CD8-positive, alpha-beta memory T cell (primary cell): ENCODE results near the gene RBM20. TPM values are rescaled to one million over a fixed set of nuclear protein-coding genes. Genes with fewer than 3 reads are reported as not detected.

Experiments
- CTCF ChIA-PET: fragments of 350-600 bp; sonication (Branson Sonifier 250); formaldehyde crosslinking; loops from one replicate; lab custom pipeline; 2021; ENCODE audit warnings: antibody characterized with exemption; lab: Charles Lee
- POLR2A ChIA-PET: fragments of 350-600 bp; sonication (Branson Sonifier 250); formaldehyde crosslinking; loops from one replicate; lab custom pipeline; 2021; ENCODE audit warnings: antibody characterized with exemption; lab: Charles Lee
- DNase-seq, 5 donors: peaks; one replicate each; pipeline versions ENCODE4 v3.0.0 to v3.0.0-alpha.2; 2020 to 2022; ENCODE audit warnings: mixed read lengths in 1 of 5
- H3K27ac ChIP-seq: one replicate; pipeline ENCODE4 v1.7.0; 2013; ENCODE audit warnings: low read depth, mild to moderate bottlenecking, low read length, moderate library complexity
- H3K27me3 ChIP-seq: 2 replicates; pipeline ENCODE4 v1.7.0; 2013; ENCODE audit warnings: low read length, mild to moderate bottlenecking; ENCODE audit not compliant: insufficient read depth, poor library complexity, severe bottlenecking
- H3K36me3 ChIP-seq: 2 replicates; pipeline ENCODE4 v1.7.0; 2013; ENCODE audit warnings: mild to moderate bottlenecking, low read length, moderate library complexity; ENCODE audit not compliant: insufficient read depth
- H3K4me1 ChIP-seq: 2 replicates; pipeline ENCODE4 v1.7.0; 2013; ENCODE audit warnings: mild to moderate bottlenecking, low read length, moderate library complexity; ENCODE audit not compliant: insufficient read depth
- H3K4me3 ChIP-seq: 2 replicates; pipeline ENCODE4 v1.7.0; 2013; ENCODE audit warnings: mild to moderate bottlenecking, low read length
- H3K9me3 ChIP-seq: 2 replicates; pipeline ENCODE4 v1.7.0; 2013; ENCODE audit warnings: mild to moderate bottlenecking, low read length
- H3K27ac Mint-ChIP-seq, 8 donors: one replicate each; pipeline ENCODE4 v1.8.0; 2020 to 2021; ENCODE audit warnings: mixed read lengths in 8 of 8, mild to moderate bottlenecking in 6 of 8, inconsistent platforms in 3 of 8, moderate library complexity in 3 of 8
- H3K27me3 Mint-ChIP-seq, 2 donors: one replicate each; pipeline ENCODE4 v1.8.0; 2020 to 2021; ENCODE audit warnings: mixed read lengths in 2 of 2, mild to moderate bottlenecking in 1 of 2, moderate library complexity in 1 of 2
- H3K36me3 Mint-ChIP-seq, 3 donors: one replicate each; pipeline ENCODE4 v1.8.0; 2020 to 2021; ENCODE audit warnings: mixed read lengths in 3 of 3, inconsistent platforms in 1 of 3, mild to moderate bottlenecking in 1 of 3
- H3K4me1 Mint-ChIP-seq, 3 donors: one replicate each; pipeline ENCODE4 v1.8.0; 2020 to 2021; ENCODE audit warnings: mixed read lengths in 3 of 3, inconsistent platforms in 1 of 3, mild to moderate bottlenecking in 1 of 3
- H3K4me3 Mint-ChIP-seq, 7 donors: one replicate each; pipeline ENCODE4 v1.8.0; 2020 to 2021; ENCODE audit warnings: mixed read lengths in 7 of 7, mild to moderate bottlenecking in 6 of 7, moderate library complexity in 4 of 7, inconsistent platforms in 2 of 7
- H3K9me3 Mint-ChIP-seq, 5 donors: one replicate each; pipeline ENCODE4 v1.8.0; 2020 to 2022; ENCODE audit warnings: mixed read lengths in 5 of 5, mild to moderate bottlenecking in 3 of 5, moderate library complexity in 2 of 5, inconsistent platforms in 1 of 5
- polyA plus RNA-seq: library from polyadenylated mRNA; unstranded; fragments of 300-500 nt; fragmentation: Illumina TruSeq; gene quantifications from one replicate; pipeline ENCODE4 v1.2.3, GENCODE V29; 2021
- total RNA-seq, 2 experiments: library from RNA; stranded (reverse); gene quantifications; one replicate each; pipeline ENCODE4 v1.2.3, GENCODE V29; 2021

RBM20 gene
- total and polyA plus RNA-seq, 3 experiments from 2014 or later: 0.07 to 0.09 TPM; not detected in 1

GRCh38 chr10:110772454-110773025 is 128.4 kb downstream of the RBM20 start:
- Histone ChIP-seq H3K27ac (no peak overlapping the region), H3K4me1 (no peaks in the 10 kb centered on the region), H3K9me3 (no peaks in the 10 kb centered on the region), H3K4me3 (no peak overlapping the region), H3K27me3 (no peaks in the 10 kb centered on the region), H3K36me3 (no peaks in the 10 kb centered on the region)
- POLR2A ChIA-PET: no interaction called here
- Mint-ChIP-seq H3K4me1 (peaks cover 16 to 21% (median 21%) of the 10 kb centered on the region in 3 donors), H3K9me3 (no peaks in the 10 kb centered on the region), H3K36me3 (no peaks in the 10 kb centered on the region), H3K27me3 (no peaks in the 10 kb centered on the region), H3K4me3 (no peak overlapping the region), H3K27ac (no peak overlapping the region)
- no peak for DNase-seq
- CTCF ChIA-PET: interaction anchor here (1.6 kb wide), 1 partner anchor 27 kb away, joined by 5 read pairs; no protein-coding TSS in a partner anchor

DNA sequence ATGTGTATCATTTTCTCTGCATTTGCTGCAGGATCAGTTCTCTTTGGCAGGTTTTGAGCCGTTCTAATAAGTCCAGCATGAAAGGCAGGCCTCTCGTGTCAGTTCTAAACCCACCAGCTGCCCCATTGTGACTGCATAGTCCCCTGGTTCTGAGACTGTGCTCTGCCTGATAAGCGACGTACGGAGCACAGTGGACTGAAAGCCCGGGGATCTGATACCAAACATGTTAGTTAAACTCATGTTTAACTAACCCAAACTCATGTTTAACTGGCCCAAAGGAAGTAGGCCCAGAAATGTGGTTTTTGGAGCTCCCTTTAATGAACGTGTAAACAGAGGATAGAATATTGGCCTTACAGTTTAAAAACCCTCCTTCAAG is 129.5 kb downstream of the RBM20 start:
- Mint-ChIP-seq H3K4me1 (peaks cover 16 to 21% (median 21%) of the 10 kb centered on the region in 3 donors), H3K27me3 (no peaks in the 10 kb centered on the region), H3K9me3 (no peaks in the 10 kb centered on the region), H3K36me3 (no peaks in the 10 kb centered on the region), H3K4me3 (peak overlapping the region in 2 of 7 donors; percentile 43 to 67), H3K27ac (peak overlapping the region in 3 of 8 donors; percentile 31 to 74 (median 63))
- CTCF ChIA-PET: interaction anchor here (1.4 kb wide), 1 partner anchor 99 kb away, joined by 4 read pairs; no protein-coding TSS in a partner anchor
- no peaks in the 10 kb centered on the region for H3K9me3 ChIP-seq
- no peaks in the 10 kb centered on the region for H3K4me1 ChIP-seq
- no peaks in the 10 kb centered on the region for H3K36me3 ChIP-seq
- H3K27me3 ChIP-seq: no peaks in the 10 kb centered on the region
- DNase-seq: no peak
- POLR2A ChIA-PET: interaction anchor here (0.7 kb wide), 1 partner anchor 127 kb away, joined by 3 read pairs; no protein-coding TSS in a partner anchor
- peak overlapping the region; percentile 55 for H3K27ac ChIP-seq
- no peak overlapping the region for H3K4me3 ChIP-seq

DNA sequence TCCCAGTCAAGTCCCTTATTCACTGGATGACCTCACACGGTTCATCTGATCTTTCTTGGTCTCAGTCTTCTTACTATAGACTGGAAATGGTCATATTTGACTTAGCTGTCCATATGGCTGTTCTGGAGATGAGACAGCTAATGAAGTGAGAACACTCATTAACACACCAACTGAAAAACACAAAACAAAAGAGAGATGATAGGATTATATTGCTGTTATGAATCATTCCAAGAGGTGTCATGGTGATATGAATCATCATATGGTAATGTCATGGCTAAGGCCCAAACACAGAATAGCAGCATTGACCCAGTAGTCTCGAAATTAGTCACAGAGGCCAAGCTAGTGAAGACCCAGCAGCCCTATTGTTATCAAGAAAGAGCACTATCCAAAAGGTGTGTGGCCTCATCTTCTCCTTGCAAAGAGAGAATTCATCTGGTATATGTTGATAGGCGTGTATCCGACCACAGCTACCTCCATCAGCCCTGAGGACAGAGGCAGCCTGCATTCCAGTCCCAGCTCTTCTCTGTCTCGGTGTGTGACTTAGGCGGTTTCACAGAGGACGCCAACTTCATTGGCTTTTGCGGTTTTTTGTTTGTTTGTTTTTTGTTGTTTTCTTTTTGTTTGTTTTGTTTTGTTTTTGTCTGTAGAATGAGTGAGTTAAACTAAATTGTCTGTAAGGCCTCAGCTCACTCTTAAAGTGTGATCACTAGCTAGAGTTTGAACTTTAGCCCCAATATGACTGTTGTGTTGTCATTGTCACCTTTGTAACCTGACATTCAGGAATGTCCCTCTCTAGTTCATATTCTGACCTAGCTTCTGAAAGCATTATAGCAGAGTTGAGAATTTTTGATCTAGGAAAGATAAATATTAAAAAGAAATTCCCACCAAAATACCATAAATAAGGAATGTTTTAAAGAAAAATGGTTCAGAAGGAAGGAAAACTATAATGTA is 130.2 kb downstream of the RBM20 start:
- DNase-seq: peak in 2 of 5 donors; percentile 3 to 63
- ChIA-PET POLR2A (interaction anchor here (0.7 kb wide), 1 partner anchor 126 kb away, joined by 3 read pairs; no protein-coding TSS in a partner anchor), CTCF (interaction anchor here (1.4 kb wide), 1 partner anchor 98 kb away, joined by 4 read pairs; no protein-coding TSS in a partner anchor)
- no peaks in the 10 kb centered on the region for H3K36me3 Mint-ChIP-seq
- peaks cover 16 to 21% (median 21%) of the 10 kb centered on the region in 3 donors for H3K4me1 Mint-ChIP-seq
- Histone ChIP-seq H3K27me3 (no peaks in the 10 kb centered on the region), H3K4me3 (no peak overlapping the region), H3K27ac (peak overlapping the region; percentile 55), H3K4me1 (no peaks in the 10 kb centered on the region), H3K9me3 (no peaks in the 10 kb centered on the region), H3K36me3 (no peaks in the 10 kb centered on the region)
- H3K4me3 Mint-ChIP-seq: peak overlapping the region in 2 of 7 donors; percentile 43 to 67
- peak overlapping the region in 6 of 8 donors; percentile 4 to 85 (median 72) for H3K27ac Mint-ChIP-seq
- no peaks in the 10 kb centered on the region for H3K27me3 Mint-ChIP-seq
- no peaks in the 10 kb centered on the region for H3K9me3 Mint-ChIP-seq

DNA sequence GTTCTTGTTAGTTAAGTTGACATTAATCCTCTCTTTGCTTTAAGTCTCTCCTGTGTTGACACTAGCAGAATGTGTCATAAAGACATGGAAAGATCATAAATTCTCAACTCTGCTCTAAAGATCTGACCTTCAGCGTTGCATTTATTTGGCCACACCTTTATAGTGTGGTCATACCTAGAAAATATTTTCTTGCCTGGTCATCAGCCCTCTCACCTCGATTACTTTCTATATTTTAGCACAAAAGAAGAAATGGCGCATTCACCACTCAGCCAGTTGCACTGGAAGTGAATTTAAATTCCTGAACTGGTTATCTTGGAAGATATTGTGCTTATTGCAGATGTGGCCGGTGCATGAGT is 130.9 kb downstream of the RBM20 start:
- Mint-ChIP-seq H3K4me3 (no peak overlapping the region), H3K4me1 (peaks cover 16 to 25% (median 21%) of the 10 kb centered on the region in 3 donors), H3K9me3 (no peaks in the 10 kb centered on the region), H3K36me3 (no peaks in the 10 kb centered on the region), H3K27me3 (no peaks in the 10 kb centered on the region), H3K27ac (no peak overlapping the region)
- ChIA-PET CTCF (no interaction called here), POLR2A (no interaction called here)
- Histone ChIP-seq H3K36me3 (no peaks in the 10 kb centered on the region), H3K4me1 (no peaks in the 10 kb centered on the region), H3K27me3 (no peaks in the 10 kb centered on the region), H3K27ac (no peak overlapping the region), H3K9me3 (no peaks in the 10 kb centered on the region), H3K4me3 (no peak overlapping the region)
- no peak for DNase-seq

DNA sequence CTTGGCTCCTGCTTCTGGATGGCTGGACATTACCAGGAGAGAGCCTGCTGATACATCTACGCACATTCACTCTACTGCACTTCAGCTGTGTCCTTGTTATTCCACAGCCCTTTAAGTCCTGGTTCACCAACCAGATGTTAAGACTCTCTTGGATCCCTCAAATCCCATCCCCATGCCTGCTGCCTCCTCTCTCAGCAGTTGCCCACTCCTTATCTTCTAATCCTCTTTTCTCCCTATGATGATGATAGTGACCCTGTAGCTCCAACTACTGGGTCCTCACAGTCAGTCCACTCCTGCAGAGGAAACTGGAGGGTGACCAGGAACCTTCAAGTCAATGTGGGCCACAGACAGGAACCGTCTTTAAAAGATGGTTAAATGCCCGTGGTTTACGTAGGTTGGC is 131.3 kb downstream of the RBM20 start:
- Mint-ChIP-seq H3K36me3 (no peaks in the 10 kb centered on the region), H3K4me1 (peaks cover 16 to 25% (median 21%) of the 10 kb centered on the region in 3 donors), H3K27ac (peak overlapping the region in 1 of 8 donors; percentile 59), H3K27me3 (no peaks in the 10 kb centered on the region), H3K9me3 (no peaks in the 10 kb centered on the region), H3K4me3 (no peak overlapping the region)
- no peaks in the 10 kb centered on the region for H3K36me3 ChIP-seq
- CTCF ChIA-PET: no interaction called here
- H3K4me1 ChIP-seq: no peaks in the 10 kb centered on the region
- POLR2A ChIA-PET: no interaction called here
- no peak overlapping the region for H3K27ac ChIP-seq
- H3K27me3 ChIP-seq: no peaks in the 10 kb centered on the region
- H3K9me3 ChIP-seq: no peaks in the 10 kb centered on the region
- DNase-seq: no peak
- no peak overlapping the region for H3K4me3 ChIP-seq

GRCh38 chr10:110777017-110777416 is 132.9 kb downstream of the RBM20 start:
- Mint-ChIP-seq H3K27me3 (no peaks in the 10 kb centered on the region), H3K4me3 (no peak overlapping the region), H3K27ac (no peak overlapping the region), H3K9me3 (no peaks in the 10 kb centered on the region), H3K36me3 (no peaks in the 10 kb centered on the region), H3K4me1 (peaks cover 16 to 25% (median 21%) of the 10 kb centered on the region in 3 donors)
- H3K27ac ChIP-seq: no peak overlapping the region
- no peak for DNase-seq
- no peak overlapping the region for H3K4me3 ChIP-seq
- CTCF ChIA-PET: no interaction called here
- no peaks in the 10 kb centered on the region for H3K9me3 ChIP-seq
- no peaks in the 10 kb centered on the region for H3K27me3 ChIP-seq
- POLR2A ChIA-PET: no interaction called here
- no peaks in the 10 kb centered on the region for H3K36me3 ChIP-seq
- no peaks in the 10 kb centered on the region for H3K4me1 ChIP-seq

GRCh38 chr10:110777661-110778060 is 133.5 kb downstream of the RBM20 start:
- Mint-ChIP-seq H3K9me3 (no peaks in the 10 kb centered on the region), H3K4me1 (peaks cover 17 to 25% (median 21%) of the 10 kb centered on the region in 3 donors), H3K27ac (no peak overlapping the region), H3K36me3 (no peaks in the 10 kb centered on the region), H3K4me3 (no peak overlapping the region), H3K27me3 (no peaks in the 10 kb centered on the region)
- ChIA-PET POLR2A (no interaction called here), CTCF (no interaction called here)
- no peaks in the 10 kb centered on the region for H3K4me1 ChIP-seq
- H3K27me3 ChIP-seq: no peaks in the 10 kb centered on the region
- no peaks in the 10 kb centered on the region for H3K9me3 ChIP-seq
- DNase-seq: no peak
- H3K4me3 ChIP-seq: no peak overlapping the region
- no peak overlapping the region for H3K27ac ChIP-seq
- H3K36me3 ChIP-seq: no peaks in the 10 kb centered on the region

GRCh38 chr10:110778211-110778610 is 134.1 kb downstream of the RBM20 start:
- peaks cover 0 to 1% of the 10 kb centered on the region in 2 donors for H3K27me3 Mint-ChIP-seq
- ChIA-PET POLR2A (no interaction called here), CTCF (no interaction called here)
- Histone ChIP-seq H3K27me3 (no peaks in the 10 kb centered on the region), H3K4me1 (peaks cover 3% of the 10 kb centered on the region), H3K4me3 (no peak overlapping the region), H3K36me3 (no peaks in the 10 kb centered on the region), H3K9me3 (no peaks in the 10 kb centered on the region), H3K27ac (no peak overlapping the region)
- DNase-seq: no peak
- H3K4me3 Mint-ChIP-seq: peak overlapping the region in 1 of 7 donors; percentile 18
- H3K36me3 Mint-ChIP-seq: no peaks in the 10 kb centered on the region
- H3K9me3 Mint-ChIP-seq: no peaks in the 10 kb centered on the region
- no peak overlapping the region for H3K27ac Mint-ChIP-seq
- H3K4me1 Mint-ChIP-seq: peaks cover 21 to 28% (median 25%) of the 10 kb centered on the region in 3 donors
